Measurements from ENCODE around the gene MGAT5.

DNA sequence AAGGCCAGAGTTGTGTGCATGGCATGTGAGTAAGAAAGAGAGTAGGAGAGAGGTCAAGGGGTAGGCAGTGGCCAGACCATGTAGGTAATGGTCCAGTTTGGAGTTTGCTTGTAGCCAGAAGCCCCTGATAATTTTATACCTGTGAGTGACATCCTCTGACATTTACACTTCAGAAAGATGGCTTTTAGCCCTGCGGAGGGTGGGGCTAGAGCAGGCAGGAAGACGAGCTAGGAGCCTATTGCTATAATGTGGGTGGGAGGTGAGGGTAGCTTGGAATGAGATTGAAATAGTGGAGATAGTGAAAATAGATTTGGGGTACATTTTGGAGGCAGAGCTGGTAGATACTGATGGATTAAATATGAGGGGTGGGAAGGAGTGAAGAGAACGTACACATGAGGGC is 48.8 kb upstream of the MGAT5 start:
- no peak for TF ChIP-seq EP300 (IDR thresholded peaks at IDR 0.05)
- TF ChIP-seq CTCF (IDR thresholded peaks at IDR 0.05) = no peak
